Measurements from ENCODE around the gene NACC1. TPM values are rescaled to one million over a fixed set of nuclear protein-coding genes. Genes with fewer than 3 reads are reported as not detected.

The NACC1 gene
- total RNA-seq, 3 donors from 2014 or later: 42.2 to 58.9 (median 54.1) TPM

DNA sequence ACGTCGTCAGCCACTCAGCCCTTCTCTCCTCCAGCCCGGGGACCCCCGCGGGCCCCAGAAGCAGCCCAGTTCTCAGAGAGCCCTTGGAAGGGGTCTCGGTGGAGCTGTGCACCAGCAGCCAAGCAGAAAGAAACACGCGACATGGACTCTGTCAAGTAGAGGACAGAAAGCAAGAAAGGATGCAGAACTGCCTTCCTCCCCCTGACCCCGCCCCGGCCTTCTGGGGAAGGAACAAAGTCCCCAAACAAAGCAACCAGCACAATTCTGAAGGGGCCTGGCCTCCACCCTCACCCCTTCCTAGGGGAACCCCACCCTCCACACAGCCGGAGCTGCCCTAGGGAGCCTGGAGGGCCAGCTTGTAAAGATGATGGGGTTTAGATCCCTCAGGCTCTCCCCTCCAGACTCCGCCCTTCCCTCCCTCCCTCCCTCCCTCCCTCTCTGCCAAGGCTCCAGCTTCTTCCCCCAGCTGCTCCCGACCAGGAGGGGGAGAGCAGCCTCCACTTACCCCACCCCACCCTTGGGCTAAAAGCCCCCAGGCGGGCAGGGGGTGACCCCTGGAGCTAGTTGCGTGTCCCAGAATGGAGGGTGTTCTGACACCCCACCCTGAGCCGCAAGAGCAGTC, 23.2 kb upstream of the NACC1 start:
- peaks cover 30% of the 10 kb centered on the region for H3K4me1 ChIP-seq (ENCODE audit: low read depth)

DNA sequence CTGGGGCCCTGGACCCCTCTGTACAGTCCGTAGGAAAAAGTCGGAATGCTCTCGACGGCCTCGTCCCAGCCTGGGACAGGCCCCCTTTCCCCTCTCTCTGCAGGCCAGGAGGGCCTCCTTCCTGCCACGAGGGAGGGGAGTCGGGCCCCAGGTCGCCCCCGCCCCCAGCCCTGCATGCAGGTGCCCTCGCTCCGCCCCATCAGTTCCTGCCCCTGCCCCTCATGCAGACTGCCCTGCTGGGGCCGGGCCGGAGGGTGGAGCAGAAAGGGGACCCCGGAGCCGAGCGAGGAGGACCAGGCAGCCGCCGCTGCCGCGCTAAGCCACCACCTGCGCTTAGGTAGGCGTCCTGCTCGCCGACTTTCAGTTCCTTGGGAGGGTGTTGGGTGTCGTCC, 22.7 kb upstream of the NACC1 start:
- Histone ChIP-seq H3K4me3 (no peak overlapping the region), H3K4me1 (ENCODE audit: low read depth) (peaks cover 34% of the 10 kb centered on the region), H3K36me3 (ENCODE audit: low read depth) (no peaks in the 10 kb centered on the region), H3K9me3 (no peaks in the 10 kb centered on the region)
- intact Hi-C loops (cut with DNase I, micrococcal nuclease): loop anchor here in 1 of 2 donors (10.0 kb wide), 1 partner anchor 111 kb away; no protein-coding TSS in a partner anchor
- TF ChIP-seq, protein P1, sequence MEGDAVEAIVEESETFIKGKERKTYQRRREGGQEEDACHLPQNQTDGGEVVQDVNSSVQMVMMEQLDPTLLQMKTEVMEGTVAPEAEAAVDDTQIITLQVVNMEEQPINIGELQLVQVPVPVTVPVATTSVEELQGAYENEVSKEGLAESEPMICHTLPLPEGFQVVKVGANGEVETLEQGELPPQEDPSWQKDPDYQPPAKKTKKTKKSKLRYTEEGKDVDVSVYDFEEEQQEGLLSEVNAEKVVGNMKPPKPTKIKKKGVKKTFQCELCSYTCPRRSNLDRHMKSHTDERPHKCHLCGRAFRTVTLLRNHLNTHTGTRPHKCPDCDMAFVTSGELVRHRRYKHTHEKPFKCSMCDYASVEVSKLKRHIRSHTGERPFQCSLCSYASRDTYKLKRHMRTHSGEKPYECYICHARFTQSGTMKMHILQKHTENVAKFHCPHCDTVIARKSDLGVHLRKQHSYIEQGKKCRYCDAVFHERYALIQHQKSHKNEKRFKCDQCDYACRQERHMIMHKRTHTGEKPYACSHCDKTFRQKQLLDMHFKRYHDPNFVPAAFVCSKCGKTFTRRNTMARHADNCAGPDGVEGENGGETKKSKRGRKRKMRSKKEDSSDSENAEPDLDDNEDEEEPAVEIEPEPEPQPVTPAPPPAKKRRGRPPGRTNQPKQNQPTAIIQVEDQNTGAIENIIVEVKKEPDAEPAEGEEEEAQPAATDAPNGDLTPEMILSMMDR (IDR thresholded peaks at IDR 0.05): no peak
- DNase-seq (peak in 1 of 3 donors; percentile 81), ATAC-seq (no peak)

More for the DNA sequence above, 23.2 kb upstream of the NACC1 start:
- ATAC-seq: no peak
- TF ChIP-seq, protein P1 (IDR thresholded peaks at IDR 0.05): no peak
- H3K9me3 ChIP-seq: no peaks in the 10 kb centered on the region
- DNase-seq: peak in 1 of 3 donors; percentile 73
- H3K36me3 ChIP-seq (ENCODE audit: low read depth): no peaks in the 10 kb centered on the region
- intact Hi-C loops (cut with DNase I, micrococcal nuclease): loop anchor here (5.0 to 10.0 kb wide), 2 partner anchors 110 to 113 kb away; no protein-coding TSS in a partner anchor
- H3K4me3 ChIP-seq: no peak overlapping the region

DNA sequence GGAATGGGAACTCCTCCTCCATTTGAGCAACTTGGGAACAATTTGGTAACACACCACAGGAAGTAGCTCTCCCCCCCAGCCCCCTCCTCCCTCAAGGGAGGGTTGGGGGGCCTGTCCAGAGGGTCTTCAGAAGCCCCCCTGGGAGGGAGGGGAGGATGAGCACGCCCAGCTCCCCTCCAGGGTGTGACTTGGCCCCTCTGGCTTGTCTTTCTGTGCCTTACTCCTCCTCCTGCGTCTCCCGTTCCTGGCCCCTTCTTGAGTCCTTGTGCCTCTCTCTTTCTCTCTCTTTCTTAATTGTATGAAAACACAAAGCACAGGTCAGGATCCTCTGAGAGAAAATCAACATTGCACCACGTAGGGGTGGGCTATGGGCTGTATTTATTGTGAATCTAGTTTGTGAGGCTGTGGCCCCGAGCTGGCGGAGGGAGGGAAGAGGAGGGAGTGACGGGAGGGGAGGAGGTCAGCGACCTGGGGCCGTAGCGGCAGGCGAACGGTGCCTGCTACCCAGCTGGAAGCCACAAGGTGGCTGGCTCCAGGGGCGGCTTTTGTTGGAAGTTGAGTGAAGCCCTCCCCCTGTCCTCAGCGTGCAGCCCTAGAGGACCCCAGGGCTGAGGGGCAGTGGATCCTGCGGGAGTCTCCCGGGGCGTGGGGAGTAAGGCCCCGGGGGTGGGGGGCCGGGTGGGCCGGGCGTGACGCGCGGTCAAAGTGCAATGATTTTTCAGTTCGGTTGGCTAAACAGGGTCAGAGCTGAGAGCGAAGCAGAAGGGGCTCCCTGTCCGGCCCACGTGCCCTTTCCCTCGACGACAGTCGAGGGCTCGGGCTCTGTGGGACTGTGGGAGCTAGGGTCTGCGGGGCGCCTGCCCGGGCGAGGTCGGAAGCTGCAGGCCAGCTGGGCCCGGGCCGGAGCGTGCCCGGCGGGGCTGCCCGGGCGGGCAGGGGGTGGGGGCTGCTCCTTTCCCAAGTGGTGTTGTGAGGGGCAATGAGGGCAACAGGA, 21.8 kb upstream of the NACC1 start:
- no peak overlapping the region for H3K4me3 ChIP-seq
- no peak for ATAC-seq
- H3K9me3 ChIP-seq: no peaks in the 10 kb centered on the region
- intact Hi-C loops (cut with DNase I, micrococcal nuclease): loop anchor here in 1 of 2 donors (10.0 kb wide), 1 partner anchor 111 kb away; no protein-coding TSS in a partner anchor
- TF ChIP-seq, protein P1 (IDR thresholded peaks at IDR 0.05): no peak
- no peak for DNase-seq
- H3K36me3 ChIP-seq (ENCODE audit: low read depth): no peaks in the 10 kb centered on the region
- peaks cover 34% of the 10 kb centered on the region for H3K4me1 ChIP-seq (ENCODE audit: low read depth)

DNA sequence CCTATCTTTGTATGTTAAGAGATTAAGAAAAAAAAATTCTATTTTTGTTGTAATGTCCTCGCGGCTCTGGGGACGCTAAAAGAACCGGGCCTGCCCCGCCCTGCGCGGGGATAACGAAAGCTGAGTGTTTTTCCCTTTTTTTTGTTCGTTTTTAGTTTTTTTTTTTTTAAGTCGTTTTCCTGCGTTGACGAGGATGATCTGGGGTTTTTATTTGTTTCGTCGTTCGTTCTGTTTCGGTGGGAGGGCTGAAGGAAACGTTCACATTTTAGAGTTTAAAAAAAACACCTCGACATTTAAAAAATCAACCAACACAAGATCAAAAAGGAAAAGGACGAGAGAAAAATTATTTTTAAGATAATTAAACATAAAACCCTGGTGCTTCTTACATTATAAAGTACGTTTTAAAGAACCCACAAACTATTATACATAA, 21.0 kb upstream of the NACC1 start:
- no peaks in the 10 kb centered on the region for H3K9me3 ChIP-seq
- H3K36me3 ChIP-seq (ENCODE audit: low read depth): no peaks in the 10 kb centered on the region
- intact Hi-C loops (cut with DNase I, micrococcal nuclease): loop anchor here in 1 of 2 donors (10.0 kb wide), 1 partner anchor 112 kb away; no protein-coding TSS in a partner anchor
- no peak for DNase-seq
- no peak overlapping the region for H3K4me3 ChIP-seq
- no peak for ATAC-seq
- TF ChIP-seq, protein P1 (IDR thresholded peaks at IDR 0.05): no peak
- H3K4me1 ChIP-seq (ENCODE audit: low read depth): peaks cover 34% of the 10 kb centered on the region

DNA sequence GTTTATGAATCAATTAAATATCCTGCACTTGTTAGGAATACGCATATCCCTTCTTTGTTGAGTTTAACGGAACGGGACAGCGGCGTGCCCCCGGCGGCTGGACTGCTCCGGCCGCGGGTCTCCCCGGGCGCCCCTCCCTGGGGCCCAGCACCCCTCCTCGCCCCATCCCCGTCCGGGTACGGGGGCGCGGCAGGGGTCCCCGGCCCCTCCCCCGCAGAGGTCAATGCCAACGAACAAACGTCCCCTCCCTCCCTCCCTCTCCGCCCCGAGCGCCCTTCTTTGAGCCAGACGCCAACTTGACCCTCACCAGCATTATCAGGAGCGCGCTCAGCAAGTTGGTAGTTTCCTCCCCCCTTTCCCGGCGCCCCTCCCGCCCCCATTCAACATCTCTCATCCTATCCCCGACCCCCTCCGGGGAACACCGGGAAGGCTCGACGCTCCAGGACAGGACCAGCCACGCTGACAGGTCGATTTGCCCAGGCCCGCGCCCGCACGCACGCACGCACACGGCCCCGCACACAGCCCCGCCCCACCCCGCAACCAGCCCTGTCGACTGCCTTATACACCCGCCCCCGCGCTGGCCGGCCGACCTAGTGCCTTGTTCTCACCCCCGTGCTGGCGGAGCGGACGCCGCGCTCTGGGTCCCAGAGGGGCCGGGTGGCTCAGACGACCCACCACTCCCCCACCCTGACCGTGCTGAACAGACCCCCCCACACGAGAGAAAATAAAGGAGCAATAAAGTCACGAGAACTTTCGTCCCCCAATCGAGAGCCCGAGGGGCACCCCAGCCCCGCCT, 20.4 kb upstream of the NACC1 start:
- H3K36me3 ChIP-seq (ENCODE audit: low read depth): no peaks in the 10 kb centered on the region
- ATAC-seq: no peak
- peaks cover 41% of the 10 kb centered on the region for H3K4me1 ChIP-seq (ENCODE audit: low read depth)
- no peaks in the 10 kb centered on the region for H3K9me3 ChIP-seq
- peak; percentile 45 to 82 (median 59) for DNase-seq
- intact Hi-C loops (cut with DNase I, micrococcal nuclease): loop anchor here in 1 of 2 donors (10.0 kb wide), 1 partner anchor 113 kb away; no protein-coding TSS in a partner anchor
- H3K4me3 ChIP-seq: no peak overlapping the region
- TF ChIP-seq, protein P1 (IDR thresholded peaks at IDR 0.05): no peak
